SK-N-SH (cell line): ENCODE measurements around the gene NCS1. TPM values are rescaled to one million over a fixed set of nuclear protein-coding genes. Genes with fewer than 3 reads are reported as not detected.
A peak's percentile ranks its signal among the peaks of the same experiment; 100 is the strongest.

Experiments
- CTCF ChIA-PET: fragments of 300-600, 350-600 bp; formaldehyde crosslinking; extraction: SDS; loops from one replicate; lab custom pipeline; 2021; lab: Yijun Ruan, JAX
- POLR2A ChIA-PET: fragments of 350-600 bp; sonication (Branson Sonifier 250); formaldehyde crosslinking; extraction: SDS; loops from one replicate; lab custom pipeline; 2020; ENCODE audit warnings: antibody characterized with exemption, inconsistent platforms; lab: Yijun Ruan, JAX
- DNase-seq: peaks from one replicate; pipeline ENCODE4 v3.0.0; 2012
- H2AFZ ChIP-seq: fragments of 200-600 bp; sonication (generic); 2 replicates; pipeline ENCODE4 v1.8.1; 2016; ENCODE audit warnings: antibody characterized with exemption, mild to moderate bottlenecking, low read depth
- H3F3A ChIP-seq: fragments of 200-600 bp; sonication (generic); replicated peaks from 2 replicates; pipeline ENCODE3; 2016; ENCODE audit warnings: antibody characterized with exemption, mild to moderate bottlenecking; ENCODE audit not compliant: insufficient read depth
- H3K27ac ChIP-seq, 2 experiments: fragments of 200-500 bp in 1 of 2; fragments of 200-600 bp in 1 of 2; sonication (Bioruptor generic) in 1 of 2; sonication (generic), shearing (Covaris generic) in 1 of 2; 2 replicates each; pipeline versions ENCODE4 v1.5.1 to v1.6.1; 2014 to 2016; ENCODE audit warnings: low read depth in 2 of 2, inconsistent platforms in 1 of 2, low read length in 1 of 2, mild to moderate bottlenecking in 1 of 2, mixed read lengths in 1 of 2
- H3K27me3 ChIP-seq: fragments of 200-600 bp; sonication (generic), shearing (Covaris generic); 2 replicates; pipeline ENCODE4 v1.6.1; 2016; ENCODE audit warnings: mixed run types; ENCODE audit not compliant: insufficient read depth
- H3K36me3 ChIP-seq, 2 experiments: fragments of 200-500 bp in 1 of 2; fragments of 200-600 bp in 1 of 2; sonication (Bioruptor generic) in 1 of 2; sonication (generic) in 1 of 2; replicated peaks in 1 of 2; 2 replicates each; pipeline versions ENCODE3 to v1.5.1; 2014 to 2016; ENCODE audit warnings: low read length in 1 of 2, mild to moderate bottlenecking in 1 of 2; ENCODE audit not compliant: insufficient read depth in 2 of 2, control insufficient read depth in 1 of 2
- H3K4me1 ChIP-seq, 2 experiments: fragments of 200-500 bp in 1 of 2; fragments of 200-600 bp in 1 of 2; sonication (Bioruptor generic) in 1 of 2; sonication (generic), shearing (Covaris generic) in 1 of 2; 2 replicates each; pipeline versions ENCODE4 v1.5.1 to v1.6.1; 2014 to 2016; ENCODE audit warnings: low read depth in 1 of 2, low read length in 1 of 2, mixed run types in 1 of 2; ENCODE audit not compliant: insufficient read depth in 2 of 2, control insufficient read depth in 1 of 2
- H3K4me2 ChIP-seq: fragments of 200-600 bp; sonication (generic), shearing (Covaris generic); 2 replicates; pipeline ENCODE4 v1.6.1; 2017; ENCODE audit warnings: mixed run types
- H3K4me3 ChIP-seq, 2 experiments: fragments of 200-500 bp in 1 of 2; fragments of 200-600 bp in 1 of 2; sonication (Bioruptor generic) in 1 of 2; sonication (generic), shearing (Covaris generic) in 1 of 2; 2 replicates each; pipeline versions ENCODE4 v1.5.1 to v1.8.1; 2014 to 2016; ENCODE audit warnings: low read depth in 2 of 2, inconsistent platforms in 1 of 2, low read length in 1 of 2, mild to moderate bottlenecking in 1 of 2, mixed read lengths in 1 of 2, moderate library complexity in 1 of 2
- H3K79me2 ChIP-seq: fragments of 200-600 bp; sonication (generic); 2 replicates; pipeline ENCODE4 v1.8.1; 2017; ENCODE audit warnings: mild to moderate bottlenecking; ENCODE audit not compliant: insufficient read depth
- H3K9ac ChIP-seq: fragments of 200-600 bp; sonication (generic); 2 replicates; pipeline ENCODE4 v1.6.1; 2017; ENCODE audit warnings: mixed run types
- H3K9me2 ChIP-seq: fragments of 200-600 bp; sonication (generic); 2 replicates; pipeline ENCODE4 v1.6.1; 2017; ENCODE audit warnings: mixed run types
- H3K9me3 ChIP-seq: fragments of 200-600 bp; sonication (generic); 2 replicates; pipeline ENCODE4 v1.6.1; 2017; ENCODE audit warnings: mixed run types, mild to moderate bottlenecking, moderate library complexity
- H4K20me1 ChIP-seq: fragments of 200-600 bp; sonication (generic); 2 replicates; pipeline ENCODE4 v1.6.1; 2017; ENCODE audit warnings: mild to moderate bottlenecking, mixed run types; ENCODE audit not compliant: insufficient read depth
- EP300 ChIP-seq, 2 experiments: IDR thresholded peaks; 2 replicates each; pipeline versions ENCODE4 v1.4.0 to v1.6.1; 2012; ENCODE audit warnings: borderline replicate concordance in 1 of 2, low read depth in 1 of 2, low read length in 1 of 2
- FOSL2 ChIP-seq: IDR thresholded peaks from 2 replicates; pipeline ENCODE4 v1.4.0; 2012; ENCODE audit warnings: low read depth, mild to moderate bottlenecking, moderate library complexity, borderline replicate concordance
- FOXJ3 ChIP-seq: sonication (generic); formaldehyde crosslinking; IDR thresholded peaks from 2 replicates; pipeline ENCODE4 v1.5.1; 2020; ENCODE audit warnings: mild to moderate bottlenecking, missing genetic modification reagents
- GATA2 ChIP-seq: sonication (generic); formaldehyde crosslinking; IDR thresholded peaks from 2 replicates; pipeline ENCODE4 v1.5.0; 2020; ENCODE audit warnings: mild to moderate bottlenecking, missing genetic modification reagents
- MEF2A ChIP-seq: IDR thresholded peaks from 2 replicates; pipeline ENCODE4 v1.4.0; 2012; ENCODE audit warnings: low read depth, borderline replicate concordance
- POLR2AphosphoS5 ChIP-seq: IDR thresholded peaks from 2 replicates; pipeline ENCODE4 v1.6.1; 2012; ENCODE audit warnings: low read depth, low read length
- RCOR1 ChIP-seq: fragments of 150-350 bp; IDR thresholded peaks from 2 replicates; pipeline ENCODE4 v1.6.1; 2017; ENCODE audit warnings: antibody characterized with exemption, low read length
- RXRA ChIP-seq: IDR thresholded peaks from 2 replicates; pipeline ENCODE4 v1.4.0; 2012; ENCODE audit warnings: low read depth, mild to moderate bottlenecking, borderline replicate concordance
- SIN3A ChIP-seq: IDR thresholded peaks from 2 replicates; pipeline ENCODE4 v1.6.1; 2012; ENCODE audit warnings: low read depth, mild to moderate bottlenecking, low read length, moderate library complexity, borderline replicate concordance
- WGBS: methylation state at CpG from one replicate; pipeline ENCODE4 v1.1.6; 2017; ENCODE audit warnings: low lambda C conversion rate; 5-methylcytosine and 5-hydroxymethylcytosine counted together
- polyA plus RNA-seq, 3 experiments: library from polyadenylated mRNA; depleted of rRNA; stranded (reverse); fragments of >200 nt; gene quantifications; 2 replicates each; pipeline ENCODE4 v1.2.3, GENCODE V29; 2012
- TF ChIP-seq, protein P1 (sequence below): IDR thresholded peaks from 2 replicates; pipeline ENCODE4; 2012
- TF ChIP-seq, protein P2 (sequence below): fragments of 200-600 bp; sonication (generic); IDR thresholded peaks from 2 replicates; pipeline ENCODE4 v1.6.1; 2017; ENCODE audit warnings: antibody characterized with exemption, mild to moderate bottlenecking, moderate library complexity

The NCS1 gene
- polyA plus RNA-seq, 1 of the 3 experiments (the other 2 are of a cell fraction) = 40.6 TPM

DNA sequence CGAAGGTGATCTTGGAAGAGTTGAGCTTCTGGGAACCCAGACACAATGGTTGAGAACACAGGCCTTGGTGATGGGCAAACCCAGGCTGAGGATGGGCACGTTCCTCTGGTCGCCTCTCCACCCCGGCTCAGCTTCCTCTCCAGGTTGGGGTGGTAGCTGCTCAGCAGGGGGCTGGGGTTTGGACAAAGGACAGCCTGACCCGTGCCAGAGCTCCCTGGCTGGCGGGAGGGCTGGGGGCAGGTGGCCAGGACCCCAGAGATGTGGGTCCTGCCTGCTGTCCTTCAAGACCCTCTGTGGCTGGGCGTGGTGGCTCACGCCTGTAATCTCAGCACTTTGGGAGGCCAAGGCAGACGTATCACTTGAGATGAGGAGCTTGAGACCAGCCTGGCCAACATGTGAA lies 25.2 kb downstream of the NCS1 start:
- Histone ChIP-seq H3F3A (peaks cover 4% of the 10 kb centered on the region), H3K9ac (no peak overlapping the region), H3K9me3 (no peaks in the 10 kb centered on the region), H3K4me2 (no peak overlapping the region), H3K4me3 (no peak overlapping the region), H3K9me2 (no peaks in the 10 kb centered on the region), H4K20me1 (peaks cover 88% of the 10 kb centered on the region), H3K27me3 (no peaks in the 10 kb centered on the region), H3K79me2 (peaks cover 86% of the 10 kb centered on the region), H3K4me1 (peaks cover 28 to 88% of the 10 kb centered on the region in 2 experiments), H3K36me3 (no peaks in the 10 kb centered on the region), H3K27ac (peak overlapping the region in 1 of 2 experiments; percentile 83; a peak in 2 of 4 replicates), H2AFZ (no peak overlapping the region)
- DNase-seq = no peak
- WGBS = 95% methylated on average over 7 of the region's 9 CpGs
- ChIA-PET POLR2A (interaction anchor here (1.1 kb wide), 1 partner anchor 12 kb away, joined by 5 read pairs; no protein-coding TSS in a partner anchor), CTCF (interaction anchor here (0.9 to 2.0 kb wide), 6 partner anchors 12 to 487 kb away, joined by 3 to 6 read pairs (median 4); no protein-coding TSS in a partner anchor)
- TF ChIP-seq RXRA = no peak
- TF ChIP-seq EP300 (IDR thresholded peaks at IDR 0.05; ENCODE audit: borderline replicate concordance in 1 of 2, low read depth in 1 of 2, low read length in 1 of 2) = no peak
- TF ChIP-seq MEF2A = no peak
- TF ChIP-seq FOSL2 = no peak
- TF ChIP-seq POLR2AphosphoS5 = no peak
- no peak for TF ChIP-seq FOXJ3
- TF ChIP-seq, protein P1, sequence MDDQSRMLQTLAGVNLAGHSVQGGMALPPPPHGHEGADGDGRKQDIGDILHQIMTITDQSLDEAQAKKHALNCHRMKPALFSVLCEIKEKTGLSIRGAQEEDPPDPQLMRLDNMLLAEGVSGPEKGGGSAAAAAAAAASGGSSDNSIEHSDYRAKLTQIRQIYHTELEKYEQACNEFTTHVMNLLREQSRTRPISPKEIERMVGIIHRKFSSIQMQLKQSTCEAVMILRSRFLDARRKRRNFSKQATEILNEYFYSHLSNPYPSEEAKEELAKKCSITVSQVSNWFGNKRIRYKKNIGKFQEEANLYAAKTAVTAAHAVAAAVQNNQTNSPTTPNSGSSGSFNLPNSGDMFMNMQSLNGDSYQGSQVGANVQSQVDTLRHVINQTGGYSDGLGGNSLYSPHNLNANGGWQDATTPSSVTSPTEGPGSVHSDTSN = no peak
- no peak for TF ChIP-seq RCOR1
- TF ChIP-seq, protein P2, sequence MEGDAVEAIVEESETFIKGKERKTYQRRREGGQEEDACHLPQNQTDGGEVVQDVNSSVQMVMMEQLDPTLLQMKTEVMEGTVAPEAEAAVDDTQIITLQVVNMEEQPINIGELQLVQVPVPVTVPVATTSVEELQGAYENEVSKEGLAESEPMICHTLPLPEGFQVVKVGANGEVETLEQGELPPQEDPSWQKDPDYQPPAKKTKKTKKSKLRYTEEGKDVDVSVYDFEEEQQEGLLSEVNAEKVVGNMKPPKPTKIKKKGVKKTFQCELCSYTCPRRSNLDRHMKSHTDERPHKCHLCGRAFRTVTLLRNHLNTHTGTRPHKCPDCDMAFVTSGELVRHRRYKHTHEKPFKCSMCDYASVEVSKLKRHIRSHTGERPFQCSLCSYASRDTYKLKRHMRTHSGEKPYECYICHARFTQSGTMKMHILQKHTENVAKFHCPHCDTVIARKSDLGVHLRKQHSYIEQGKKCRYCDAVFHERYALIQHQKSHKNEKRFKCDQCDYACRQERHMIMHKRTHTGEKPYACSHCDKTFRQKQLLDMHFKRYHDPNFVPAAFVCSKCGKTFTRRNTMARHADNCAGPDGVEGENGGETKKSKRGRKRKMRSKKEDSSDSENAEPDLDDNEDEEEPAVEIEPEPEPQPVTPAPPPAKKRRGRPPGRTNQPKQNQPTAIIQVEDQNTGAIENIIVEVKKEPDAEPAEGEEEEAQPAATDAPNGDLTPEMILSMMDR = no peak
- no peak for TF ChIP-seq SIN3A

DNA sequence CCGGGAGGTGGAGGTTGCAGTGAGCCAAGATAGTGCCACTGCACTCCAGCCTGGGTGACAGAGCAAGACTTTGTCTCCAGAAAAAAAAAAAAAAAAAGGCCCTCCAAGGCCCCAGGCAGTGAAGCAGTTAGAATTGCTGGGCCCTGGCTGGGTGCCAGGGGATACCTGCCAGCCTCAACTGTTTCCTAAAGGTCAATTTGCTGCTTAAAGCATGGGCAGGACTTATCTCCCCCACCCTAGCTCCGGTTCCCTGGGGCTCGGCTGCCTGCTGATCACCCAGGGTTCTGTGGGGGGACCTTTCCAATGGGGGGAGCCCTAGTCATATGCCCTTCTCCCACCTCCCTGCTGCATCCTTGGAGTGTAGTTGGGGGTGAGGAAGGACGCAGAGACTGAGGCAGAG lies 25.7 kb downstream of the NCS1 start:
- no peak overlapping the region for H2AFZ ChIP-seq
- no peak overlapping the region for H3K4me3 ChIP-seq
- H3F3A ChIP-seq = peaks cover 4% of the 10 kb centered on the region
- no peak for TF ChIP-seq GATA2 (CRISPR knock-in tag)
- TF ChIP-seq MEF2A = no peak
- ChIA-PET CTCF (interaction anchor here (0.9 to 2.0 kb wide), 8 partner anchors 12 to 487 kb away, joined by 3 to 6 read pairs (median 4); no protein-coding TSS in a partner anchor), POLR2A (interaction anchor here (1.1 to 1.4 kb wide), 2 partner anchors 9 to 13 kb away, joined by 3 to 5 read pairs; no protein-coding TSS in a partner anchor)
- H3K4me1 ChIP-seq = peaks cover 26 to 83% of the 10 kb centered on the region in 2 experiments
- H3K9ac ChIP-seq = no peak overlapping the region
- 98% methylated on average over 4 of the region's 4 CpGs for WGBS
- peaks cover 83% of the 10 kb centered on the region for H4K20me1 ChIP-seq
- H3K9me3 ChIP-seq = no peaks in the 10 kb centered on the region
- no peak for DNase-seq
- peaks cover 81% of the 10 kb centered on the region for H3K79me2 ChIP-seq
- H3K27ac ChIP-seq = peak overlapping the region in 1 of 2 experiments; percentile 7; a peak in 1 of 4 replicates
- H3K36me3 ChIP-seq = no peaks in the 10 kb centered on the region
- H3K9me2 ChIP-seq = no peaks in the 10 kb centered on the region
- H3K4me2 ChIP-seq = no peak overlapping the region
- no peaks in the 10 kb centered on the region for H3K27me3 ChIP-seq
